Measurements from ENCODE around the gene KIF23.

- TF ChIP-seq CTCF (conservative IDR thresholded peaks at IDR 0.05; ENCODE audit: low read length) (no peak), EZH2phosphoT487 (IDR thresholded peaks at IDR 0.05; ENCODE audit: borderline replicate concordance, low read depth, low read length) (no peak)
Measured at GRCh38 chr15:69457304-69458280, 43.4 kb downstream of the KIF23 start.
